Measurements from ENCODE around the gene FSD1L. TPM values are rescaled to one million over a fixed set of nuclear protein-coding genes. Genes with fewer than 3 reads are reported as not detected.
"Not testable (repeated sequence)": the region's sequence is repeated elsewhere in the genome, so short reads cannot be mapped to it uniquely, and the experiment has no call there.

Gene FSD1L
- total RNA-seq, 1 donor from 2014 or later = 4.4 TPM

DNA sequence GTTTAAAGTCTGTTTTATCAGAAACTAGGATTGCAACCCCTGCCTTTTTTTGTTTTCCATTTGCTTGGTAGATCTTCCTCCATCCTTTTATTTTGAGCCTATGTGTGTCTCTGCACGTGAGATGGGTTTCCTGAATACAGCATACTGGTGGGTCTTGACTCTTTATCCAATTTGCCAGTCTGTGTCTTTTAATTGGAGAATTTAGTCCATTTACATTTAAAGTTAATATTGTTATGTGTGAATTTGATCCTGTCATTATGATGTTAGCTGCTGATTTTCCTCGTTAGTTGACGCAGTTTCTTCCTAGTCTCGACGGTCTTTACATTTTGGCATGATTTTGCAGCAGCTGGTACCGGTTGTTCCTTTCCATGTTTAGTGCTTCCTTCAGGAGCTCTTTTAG, 132.1 kb downstream of the FSD1L start:
- DNase-seq = not testable (repeated sequence)

DNA sequence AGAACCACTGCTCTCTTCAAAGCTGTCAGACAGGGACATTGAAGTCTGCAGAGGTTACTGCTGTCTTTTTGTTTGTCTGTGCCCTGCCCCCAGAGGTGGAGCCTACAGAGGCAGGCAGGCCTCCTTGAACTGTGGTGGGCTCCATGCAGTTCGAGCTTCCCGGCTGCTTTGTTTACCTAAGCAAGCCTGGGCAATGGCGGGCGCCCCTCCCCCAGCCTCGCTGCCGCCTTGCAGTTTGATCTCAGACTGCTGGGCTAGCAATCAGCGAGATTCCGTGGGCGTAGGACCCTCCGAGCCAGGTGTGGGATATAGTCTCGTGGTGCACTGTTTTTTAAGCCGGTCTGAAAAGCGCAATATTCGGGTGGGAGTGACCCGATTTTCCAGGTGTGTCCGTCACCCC, 133.7 kb downstream of the FSD1L start:
- DNase-seq = not testable (repeated sequence)

GRCh38 chr9:105593145-105593544, 145.3 kb downstream of the FSD1L start:
- no peak for DNase-seq

Other genes starting within 250 kb of the FSD1L start
- gene SLC44A1, start 203.4 kb upstream of the FSD1L start, total RNA-seq = 42.7 and 71.8 TPM in 2 replicates
- gene FKTN, start 110.1 kb downstream of the FSD1L start, total RNA-seq = 17.7 and 19.5 TPM in 2 replicates
- gene TAL2, start 214.4 kb downstream of the FSD1L start, total RNA-seq = not detected in 2 replicates
- gene TMEM38B, start 246.5 kb downstream of the FSD1L start, total RNA-seq = 6.5 and 6.8 TPM in 2 replicates

All from dermis blood vessel endothelial cell (primary cell).